ENCODE results near the gene ANO8.

DNA sequence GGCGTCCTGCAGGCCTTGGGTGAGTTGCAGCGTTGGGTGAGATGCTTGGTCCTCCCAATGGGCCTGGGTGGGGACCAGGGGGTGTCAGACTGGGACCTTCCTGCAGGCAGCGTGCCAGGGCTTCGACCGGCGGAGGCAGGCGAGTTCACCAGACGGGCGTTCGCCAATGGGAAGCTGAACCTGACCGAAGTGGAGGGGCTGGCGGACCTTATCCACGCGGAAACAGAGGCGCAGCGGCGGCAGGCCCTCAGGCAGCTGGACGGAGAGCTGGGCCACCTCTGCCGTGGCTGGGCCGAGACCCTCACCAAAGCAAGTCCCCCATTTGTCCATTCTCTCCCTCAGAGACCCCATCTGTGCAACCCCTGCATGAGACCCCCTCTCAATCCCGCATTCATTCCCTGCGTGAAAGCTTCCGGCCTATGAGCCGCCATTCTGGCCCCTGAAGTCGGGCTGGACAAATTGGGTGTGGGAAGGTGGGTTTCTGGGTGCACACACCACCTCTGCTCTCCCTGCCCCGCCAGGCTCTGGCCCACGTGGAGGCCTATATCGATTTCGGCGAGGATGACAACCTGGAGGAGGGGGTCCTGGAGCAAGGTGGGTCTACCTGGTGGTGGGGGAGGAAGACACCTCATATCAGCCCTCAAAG, 3.9 kb upstream of the ANO8 start:
- TF ChIP-seq, protein P1, sequence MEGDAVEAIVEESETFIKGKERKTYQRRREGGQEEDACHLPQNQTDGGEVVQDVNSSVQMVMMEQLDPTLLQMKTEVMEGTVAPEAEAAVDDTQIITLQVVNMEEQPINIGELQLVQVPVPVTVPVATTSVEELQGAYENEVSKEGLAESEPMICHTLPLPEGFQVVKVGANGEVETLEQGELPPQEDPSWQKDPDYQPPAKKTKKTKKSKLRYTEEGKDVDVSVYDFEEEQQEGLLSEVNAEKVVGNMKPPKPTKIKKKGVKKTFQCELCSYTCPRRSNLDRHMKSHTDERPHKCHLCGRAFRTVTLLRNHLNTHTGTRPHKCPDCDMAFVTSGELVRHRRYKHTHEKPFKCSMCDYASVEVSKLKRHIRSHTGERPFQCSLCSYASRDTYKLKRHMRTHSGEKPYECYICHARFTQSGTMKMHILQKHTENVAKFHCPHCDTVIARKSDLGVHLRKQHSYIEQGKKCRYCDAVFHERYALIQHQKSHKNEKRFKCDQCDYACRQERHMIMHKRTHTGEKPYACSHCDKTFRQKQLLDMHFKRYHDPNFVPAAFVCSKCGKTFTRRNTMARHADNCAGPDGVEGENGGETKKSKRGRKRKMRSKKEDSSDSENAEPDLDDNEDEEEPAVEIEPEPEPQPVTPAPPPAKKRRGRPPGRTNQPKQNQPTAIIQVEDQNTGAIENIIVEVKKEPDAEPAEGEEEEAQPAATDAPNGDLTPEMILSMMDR (conservative IDR thresholded peaks at IDR 0.05; ENCODE audit: low read depth, low read length), result no peak
- TF ChIP-seq EZH2 (IDR thresholded peaks at IDR 0.05; ENCODE audit: low read length, unreplicated experiment) (no peak), EZH2phosphoT487 (IDR thresholded peaks at IDR 0.05; ENCODE audit: borderline replicate concordance, low read length) (no peak)
